HG02623 (cell line): ENCODE data around the gene MTO1.
"Not testable (repeated sequence)": the region's sequence is repeated elsewhere in the genome, so short reads cannot be mapped to it uniquely, and the experiment has no call there.

Source experiments
- ATAC-seq: cut with Tn5 transposase; IDR thresholded peaks from one replicate; pipeline ENCODE4 v1.9.1; 2021; ENCODE audit warnings: moderate library complexity; ENCODE audit not compliant: unreplicated experiment

The MTO1 gene

GRCh38 chr6:73523434-73524123 is 62.0 kb downstream of the MTO1 start:
- ATAC-seq: peak; percentile 42

GRCh38 chr6:73525546-73526330 is 64.2 kb downstream of the MTO1 start:
- ATAC-seq: no peak

- ATAC-seq: no peak
Measured at GRCh38 chr6:73528897-73529296, 67.4 kb downstream of the MTO1 start.

- no peak for ATAC-seq
Measured at GRCh38 chr6:73532293-73532692, 70.8 kb downstream of the MTO1 start.

- ATAC-seq: no peak
Measured at GRCh38 chr6:73534628-73535027, 73.1 kb downstream of the MTO1 start.

GRCh38 chr6:73537677-73538076 is 76.1 kb downstream of the MTO1 start:
- ATAC-seq: no peak

GRCh38 chr6:73538116-73538779 is 76.7 kb downstream of the MTO1 start:
- no peak for ATAC-seq

- not testable (repeated sequence) for ATAC-seq
Measured at GRCh38 chr6:73542481-73542880, 80.9 kb downstream of the MTO1 start.

- ATAC-seq: no peak
Measured at GRCh38 chr6:73542891-73543290, 81.4 kb downstream of the MTO1 start.

- ATAC-seq: no peak
Measured at GRCh38 chr6:73547036-73547435, 85.5 kb downstream of the MTO1 start.

GRCh38 chr6:73548458-73549446 is 87.2 kb downstream of the MTO1 start:
- ATAC-seq: no peak

GRCh38 chr6:73551115-73551514 is 89.6 kb downstream of the MTO1 start:
- not testable (repeated sequence) for ATAC-seq

- not testable (repeated sequence) for ATAC-seq
Measured at GRCh38 chr6:73555380-73555949, 93.9 kb downstream of the MTO1 start.

- no peak for ATAC-seq
Measured at GRCh38 chr6:73556836-73557235, 95.3 kb downstream of the MTO1 start.
